Activated CD8-positive, alpha-beta memory T cell treated with anti-CD3 and anti-CD28 coated beads, Interleukin-2, amount 50 U/mL, for 1 hour (primary cell): ENCODE data around the gene FOXK1.

ENCODE experiments used
- DNase-seq: peaks from one replicate; pipeline ENCODE4 v3.0.0-alpha.2; 2020; ENCODE audit errors: extremely low read depth

FOXK1 gene

GRCh38 chr7:4765776-4766490 lies 83.8 kb downstream of the FOXK1 start:
- DNase-seq: no peak

GRCh38 chr7:4766666-4767519 lies 84.8 kb downstream of the FOXK1 start:
- DNase-seq: no peak

- DNase-seq: no peak
Measured at GRCh38 chr7:4768597-4769569, 86.8 kb downstream of the FOXK1 start.

- no peak for DNase-seq
Measured at GRCh38 chr7:4769761-4770160, 87.7 kb downstream of the FOXK1 start.

- no peak for DNase-seq
Measured at GRCh38 chr7:4770886-4771285, 88.8 kb downstream of the FOXK1 start.

GRCh38 chr7:4771737-4772136 lies 89.6 kb downstream of the FOXK1 start:
- no peak for DNase-seq

GRCh38 chr7:4772306-4772705 lies 90.2 kb downstream of the FOXK1 start:
- no peak for DNase-seq

GRCh38 chr7:4774007-4774406 lies 91.9 kb downstream of the FOXK1 start:
- no peak for DNase-seq

- no peak for DNase-seq
Measured at GRCh38 chr7:4774658-4775249, 92.7 kb downstream of the FOXK1 start.

GRCh38 chr7:4775250-4775847 lies 93.3 kb downstream of the FOXK1 start, which contains the start of gene AP5Z1:
TSS of gene AP5Z1 (plus strand) at chr7:4775623. CDS start at chr7:4775716, 93 bp downstream.
- peak; percentile 84 for DNase-seq

- DNase-seq: no peak
Measured at GRCh38 chr7:4775848-4776623, 93.9 kb downstream of the FOXK1 start.

- no peak for DNase-seq
Measured at GRCh38 chr7:4779118-4779517, 97.0 kb downstream of the FOXK1 start.

GRCh38 chr7:4781366-4782069 lies 99.4 kb downstream of the FOXK1 start:
- no peak for DNase-seq

GRCh38 chr7:4782333-4783291 lies 100.5 kb downstream of the FOXK1 start:
- DNase-seq: no peak

- no peak for DNase-seq
Measured at GRCh38 chr7:4783292-4783652, 101.2 kb downstream of the FOXK1 start.

- no peak for DNase-seq
Measured at GRCh38 chr7:4783762-4784351, 101.8 kb downstream of the FOXK1 start.

GRCh38 chr7:4784799-4785198 lies 102.7 kb downstream of the FOXK1 start:
- DNase-seq: no peak

GRCh38 chr7:4785371-4785770 lies 103.3 kb downstream of the FOXK1 start:
- DNase-seq: no peak
